GM10248 (cell line): Measurements from ENCODE around the gene CD151.

Source experiments
- CTCF ChIA-PET: fragments of 300-600 bp; sonication (Branson Sonifier 250); formaldehyde crosslinking; extraction: SDS; loops from one replicate; lab custom pipeline; 2021; ENCODE audit warnings: antibody characterized with exemption; lab: Yijun Ruan, JAX
- POLR2A ChIA-PET: fragments of 350-650 bp; sonication (Branson Sonifier 250); formaldehyde crosslinking; extraction: SDS; loops from one replicate; lab custom pipeline; 2020; ENCODE audit warnings: antibody characterized with exemption; lab: Yijun Ruan, JAX
- DNase-seq: peaks from one replicate; pipeline ENCODE4 v3.0.0; 2012; ENCODE audit errors: extremely low spot score
- CTCF ChIP-seq: IDR thresholded peaks from 2 replicates; pipeline ENCODE4 v1.5.1; 2012; ENCODE audit warnings: mild to moderate bottlenecking, low read depth; ENCODE audit errors: extremely low read depth, missing control alignments, control extremely low read depth

The CD151 gene

DNA sequence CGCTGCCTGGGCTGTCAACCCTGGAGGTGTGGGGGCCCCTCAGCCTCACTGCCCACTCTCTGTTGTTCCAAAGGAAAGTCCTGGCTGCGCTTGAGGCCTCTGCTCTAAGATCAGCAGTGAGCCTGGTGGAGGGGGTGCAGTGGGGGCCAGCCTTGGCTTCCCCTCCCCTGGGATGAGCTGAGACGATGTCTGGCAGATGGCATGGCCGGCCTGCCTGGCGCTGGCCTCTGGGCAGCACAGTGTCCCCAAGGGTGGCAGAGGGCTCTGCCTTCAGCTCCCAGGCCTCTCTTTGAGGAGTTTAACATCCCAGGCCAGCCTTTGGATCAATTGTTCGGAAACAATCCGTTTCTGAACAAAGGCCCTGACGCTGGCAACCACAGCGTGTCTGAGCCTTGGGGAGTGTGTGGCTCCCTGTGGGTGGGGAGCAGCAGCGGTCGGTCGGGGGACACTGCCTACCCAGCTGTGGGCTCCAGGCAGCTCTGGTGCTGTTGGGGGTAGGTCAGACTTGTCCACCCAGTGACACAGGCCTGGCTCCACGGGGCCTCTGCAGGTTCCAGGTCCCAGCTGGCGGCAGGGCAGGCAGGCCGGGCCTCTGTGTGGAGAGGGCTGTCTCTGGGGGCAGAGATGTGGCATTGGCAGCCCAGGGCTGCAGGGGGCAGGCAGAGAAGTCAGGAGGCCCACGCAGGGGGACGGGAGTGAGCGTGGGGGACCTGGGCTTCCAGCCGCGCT, 22.0 kb downstream of the CD151 start:
- POLR2A ChIA-PET, result interaction anchor here (0.5 kb wide), 1 partner anchor 11 kb away, joined by 4 read pairs; no protein-coding TSS in a partner anchor
- no peak for DNase-seq
- CTCF ChIA-PET, result interaction anchor here (1.0 kb wide), 1 partner anchor 196 kb away, joined by 4 read pairs; no protein-coding TSS in a partner anchor
- no peak for TF ChIP-seq CTCF

DNA sequence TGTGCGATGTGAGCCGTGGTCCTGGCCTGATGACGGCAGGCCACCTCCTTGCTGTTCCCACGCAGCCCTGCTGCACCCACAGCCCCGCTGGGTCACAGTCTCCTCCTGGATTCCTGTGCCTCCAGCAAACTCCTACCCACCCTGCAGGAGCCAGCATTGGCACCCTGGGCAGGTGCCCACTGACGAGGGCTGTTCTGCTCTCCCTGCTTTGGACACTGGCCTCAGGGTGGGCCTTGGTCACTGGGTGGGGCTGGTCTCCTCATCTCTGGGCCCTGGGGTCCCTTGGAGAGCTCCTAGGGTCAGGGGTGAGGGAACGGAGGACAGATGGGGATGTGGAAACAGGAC, 22.6 kb downstream of the CD151 start:
- CTCF ChIA-PET, result no interaction called here
- no peak for TF ChIP-seq CTCF
- no peak for DNase-seq
- POLR2A ChIA-PET, result no interaction called here

- ChIA-PET CTCF (interaction anchor here (3.0 kb wide), 1 partner anchor 8 kb away, joined by 14 read pairs; no protein-coding TSS in a partner anchor), POLR2A (no interaction called here)
- no peak for DNase-seq
- TF ChIP-seq CTCF, result no peak
Observed at GRCh38 chr11:855796-856195, 23.0 kb downstream of the CD151 start.

- TF ChIP-seq CTCF, result no peak
- CTCF ChIA-PET, result interaction anchor here (1.4 to 3.0 kb wide), 2 partner anchors 9 to 19 kb away, joined by 3 to 14 read pairs; no protein-coding TSS in a partner anchor
- no peak for DNase-seq
- POLR2A ChIA-PET, result no interaction called here
Observed at GRCh38 chr11:856397-856796, 23.6 kb downstream of the CD151 start.

DNA sequence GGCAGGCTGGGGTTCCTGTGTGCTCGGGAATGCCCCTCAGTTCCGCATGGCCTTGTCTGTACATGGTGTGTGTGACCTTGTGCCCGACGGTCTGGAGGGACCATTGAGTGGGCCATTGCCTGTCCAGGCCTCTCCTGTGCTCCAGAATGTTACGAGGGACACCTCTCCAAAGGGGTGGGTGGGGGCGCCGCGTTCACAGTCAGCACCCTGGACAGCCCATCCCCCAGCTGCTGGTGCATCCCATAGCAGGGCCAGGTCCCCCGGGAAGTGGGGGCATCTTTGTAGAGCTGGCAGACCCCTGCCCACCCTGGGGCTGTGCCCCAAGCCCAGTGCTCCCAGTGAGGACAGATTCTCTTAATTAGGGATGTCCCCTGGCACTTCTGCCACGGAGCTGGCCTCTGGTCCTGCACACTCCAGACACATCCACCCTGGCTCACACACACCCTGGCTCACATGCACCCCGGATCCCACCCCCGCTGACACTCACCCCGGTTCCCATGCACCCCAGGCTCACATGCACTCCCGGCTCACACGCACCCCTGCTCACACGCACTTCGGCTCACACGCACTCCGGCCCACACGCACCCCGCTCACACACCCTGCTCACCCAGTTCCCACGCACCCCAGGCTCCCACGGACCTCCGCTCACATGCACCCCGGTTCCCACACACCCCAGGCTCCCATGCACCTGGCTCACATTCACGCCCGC, 25.5 kb downstream of the CD151 start:
- ChIA-PET POLR2A (no interaction called here), CTCF (interaction anchor here (3.0 kb wide), 1 partner anchor 11 kb away, joined by 14 read pairs; no protein-coding TSS in a partner anchor)
- no peak for DNase-seq
- no peak for TF ChIP-seq CTCF

DNA sequence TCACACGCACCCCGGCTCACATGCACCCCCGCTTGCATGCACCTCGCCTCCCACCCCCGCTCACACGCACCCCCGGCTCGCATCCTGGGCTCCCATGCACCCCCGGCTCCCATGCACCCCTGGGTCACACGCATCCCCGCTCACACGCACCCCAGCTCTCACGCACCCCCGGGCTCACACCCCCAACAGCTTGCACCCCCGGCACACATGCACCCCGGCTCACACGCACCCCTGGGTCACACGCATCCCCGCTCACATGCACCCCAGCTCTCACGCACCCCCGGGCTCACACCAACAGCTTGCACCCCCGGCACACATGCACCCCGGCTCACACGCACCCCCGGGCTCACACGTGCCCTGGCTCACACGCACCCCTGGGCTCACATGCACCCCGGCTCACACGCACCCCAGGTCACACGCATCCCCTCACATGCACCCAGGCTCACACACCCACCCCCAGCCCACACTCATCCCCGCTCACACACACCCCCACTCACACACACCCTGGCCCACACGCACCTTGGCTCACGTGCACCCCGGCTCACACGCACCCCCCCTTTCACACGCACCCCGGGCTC, 26.1 kb downstream of the CD151 start:
- DNase-seq, result no peak
- no peak for TF ChIP-seq CTCF
- CTCF ChIA-PET, result interaction anchor here (3.0 kb wide), 1 partner anchor 11 kb away, joined by 14 read pairs; no protein-coding TSS in a partner anchor
- POLR2A ChIA-PET, result no interaction called here
